MCF 10A (cell line): ENCODE data around the gene ADI1. TPM values are rescaled to one million over a fixed set of nuclear protein-coding genes. Genes with fewer than 3 reads are reported as not detected.
"Not testable (repeated sequence)": the region's sequence is repeated elsewhere in the genome, so short reads cannot be mapped to it uniquely, and the experiment has no call there.

ENCODE experiments used
- BruUV-seq: library from RNA; stranded (reverse); fragments of 400-500 nt; replicated peaks from 2 replicates; lab custom pipeline; 2021; lab: Mats Ljungman, UMichigan
- CTCF ChIA-PET: fragments of 300-600 bp; sonication (Branson Sonifier 250); formaldehyde crosslinking; extraction: SDS; loops from one replicate; lab custom pipeline; 2021; ENCODE audit warnings: antibody characterized with exemption, inconsistent platforms; lab: Yijun Ruan, JAX
- POLR2A ChIA-PET: fragments of 300-600, 350-650 bp; sonication (Branson Sonifier 250); formaldehyde crosslinking; extraction: SDS; loops from one replicate; lab custom pipeline; 2020; ENCODE audit warnings: antibody characterized with exemption, inconsistent platforms; lab: Yijun Ruan, JAX
- DNase-seq: peaks from one replicate; pipeline ENCODE4 v3.0.0-alpha.2; 2018; ENCODE audit not compliant: unreplicated experiment
- H3K27ac Mint-ChIP-seq: one replicate; pipeline ENCODE4 v1.8.0; 2022; ENCODE audit warnings: mild to moderate bottlenecking, low read depth, mixed read lengths; ENCODE audit not compliant: unreplicated experiment
- H3K27me3 Mint-ChIP-seq: one replicate; pipeline ENCODE4 v1.8.0; 2022; ENCODE audit warnings: mixed read lengths; ENCODE audit not compliant: insufficient read depth, unreplicated experiment
- H3K36me3 Mint-ChIP-seq: one replicate; pipeline ENCODE4 v1.8.0; 2022; ENCODE audit warnings: mild to moderate bottlenecking, moderate library complexity, mixed read lengths; ENCODE audit not compliant: insufficient read depth, unreplicated experiment
- H3K4me1 Mint-ChIP-seq: one replicate; pipeline ENCODE4 v1.8.0; 2022; ENCODE audit warnings: mixed read lengths; ENCODE audit not compliant: insufficient read depth, unreplicated experiment
- H3K4me3 Mint-ChIP-seq: one replicate; pipeline ENCODE4 v1.8.0; 2022; ENCODE audit warnings: mild to moderate bottlenecking, moderate library complexity, mixed read lengths; ENCODE audit not compliant: unreplicated experiment
- H3K9me3 Mint-ChIP-seq: one replicate; pipeline ENCODE4 v1.8.0; 2022; ENCODE audit warnings: mixed read lengths; ENCODE audit not compliant: unreplicated experiment
- CTCF ChIP-seq: fragments of 200-600 bp; IDR thresholded peaks from one replicate; pipeline ENCODE4 v1.8.0; 2022; ENCODE audit warnings: antibody characterized with exemption, mild to moderate bottlenecking; ENCODE audit not compliant: unreplicated experiment
- intact Hi-C: fragments of 100-400 bp; cut with micrococcal nuclease; formaldehyde crosslinking; loops from 2 replicates; pipeline ENCODE4 v1.14.1; 2022
- total RNA-seq: library from RNA; stranded (reverse); gene quantifications from 2 replicates; pipeline ENCODE4 v1.2.3, GENCODE V29; 2022

ADI1 gene
- total RNA-seq, 1 experiment from 2014 or later = 61.9 TPM

DNA sequence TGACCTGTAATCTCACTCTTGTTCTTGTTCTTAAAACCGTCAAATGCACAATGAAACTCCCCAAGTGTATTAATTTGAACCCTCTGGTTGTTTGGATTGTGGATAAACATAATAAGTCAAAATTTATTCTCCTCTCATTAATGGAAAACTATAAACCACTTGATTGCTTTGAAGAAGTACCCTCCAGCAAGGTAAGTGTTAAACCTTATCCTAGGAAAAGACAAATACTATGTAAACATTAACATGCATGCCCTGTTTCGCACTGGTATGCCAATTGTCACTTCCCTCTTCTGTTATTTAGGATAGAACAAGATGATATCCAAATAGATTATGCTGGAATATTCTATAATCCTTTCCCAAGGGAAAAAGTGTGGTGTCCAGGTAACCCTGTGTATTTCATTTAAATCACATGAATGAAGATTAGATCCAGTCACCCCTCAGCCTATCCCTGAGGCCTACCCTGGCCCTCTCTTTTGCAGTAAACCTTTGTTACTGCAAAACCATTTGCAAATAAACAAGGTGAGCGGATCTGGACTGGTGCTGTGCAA is 1.3 kb downstream of the ADI1 start:
- Mint-ChIP-seq H3K36me3 (peaks cover 32% of the 10 kb centered on the region), H3K4me1 (peaks cover 26% of the 10 kb centered on the region), H3K27me3 (no peaks in the 10 kb centered on the region), H3K4me3 (peak overlapping the region; percentile 78), H3K9me3 (no peaks in the 10 kb centered on the region), H3K27ac (no peak overlapping the region)
- POLR2A ChIA-PET = interaction anchor here (0.6 to 3.6 kb wide), 15 partner anchors 8 to 751 kb away, joined by 3 to 26 read pairs (median 5); partner anchors contain the start of genes EIPR1, RNASEH1 and TRAPPC12
- no peak for TF ChIP-seq CTCF
- DNase-seq = no peak
- CTCF ChIA-PET = interaction anchor here (0.7 to 1.6 kb wide), 4 partner anchors 11 to 94 kb away, joined by 3 read pairs; no protein-coding TSS in a partner anchor
- BruUV-seq = no TSS peak
- intact Hi-C loops = loop anchor here (2.0 kb wide), 1 partner anchor 41 kb away; the partner anchor contains the start of gene RNASEH1

DNA sequence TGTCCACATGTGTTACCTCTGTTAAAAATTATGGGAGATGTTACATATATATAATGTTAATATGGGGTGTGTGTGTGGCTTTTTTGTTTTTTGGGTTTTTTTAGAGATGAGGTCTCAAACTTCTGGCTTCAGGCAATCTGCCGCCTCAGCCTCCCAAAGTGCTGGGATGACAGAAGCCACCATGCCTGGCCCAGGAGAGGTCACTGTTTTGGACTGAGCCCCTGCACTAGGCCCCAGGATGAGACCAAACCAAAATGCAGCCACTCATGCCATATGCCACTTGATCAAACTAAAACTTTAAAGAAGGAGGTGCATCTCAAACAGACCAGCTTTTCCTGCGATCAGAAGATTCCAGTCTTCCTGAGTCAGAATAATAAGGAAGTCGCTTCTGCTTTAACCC is 2.5 kb downstream of the ADI1 start:
- no TSS peak for BruUV-seq
- ChIA-PET POLR2A (interaction anchor here (0.6 to 3.6 kb wide), 7 partner anchors 10 to 143 kb away, joined by 3 to 26 read pairs (median 4); partner anchors contain the start of gene RNASEH1), CTCF (interaction anchor here (0.6 to 1.5 kb wide), 5 partner anchors 9 to 92 kb away, joined by 3 read pairs; no protein-coding TSS in a partner anchor)
- H3K27ac Mint-ChIP-seq = no peak overlapping the region
- no peak for DNase-seq
- H3K9me3 Mint-ChIP-seq = no peaks in the 10 kb centered on the region
- H3K36me3 Mint-ChIP-seq = peaks cover 43% of the 10 kb centered on the region
- peaks cover 26% of the 10 kb centered on the region for H3K4me1 Mint-ChIP-seq
- TF ChIP-seq CTCF = no peak
- no peak overlapping the region for H3K4me3 Mint-ChIP-seq
- intact Hi-C loops = no loop called here
- H3K27me3 Mint-ChIP-seq = no peaks in the 10 kb centered on the region

DNA sequence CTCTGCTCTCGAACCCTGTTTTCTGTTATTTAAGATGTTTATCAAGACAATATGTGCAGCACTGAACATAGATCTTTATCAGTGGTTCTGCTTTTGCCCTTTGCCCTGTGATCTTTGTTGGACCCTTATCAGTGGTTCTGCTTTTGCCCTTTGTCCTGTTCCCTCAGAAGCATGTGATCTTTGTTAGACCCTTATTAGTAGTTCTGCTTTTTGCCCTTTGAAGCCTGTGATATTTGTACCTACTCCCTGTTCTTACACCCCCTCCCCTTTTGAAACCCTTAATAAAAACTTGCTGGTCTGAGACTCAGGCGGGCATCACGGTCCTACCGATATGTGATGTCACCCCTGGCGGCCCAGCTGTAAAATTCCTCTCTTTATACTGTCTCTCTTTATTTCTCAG is 3.9 kb downstream of the ADI1 start:
- POLR2A ChIA-PET, H3K9me3 Mint-ChIP-seq, CTCF ChIA-PET, H3K4me3 Mint-ChIP-seq, H3K27me3 Mint-ChIP-seq, DNase-seq, BruUV-seq, H3K27ac Mint-ChIP-seq, intact Hi-C loops: not testable (repeated sequence)
- Mint-ChIP-seq H3K36me3 (peaks cover 57% of the 10 kb centered on the region), H3K4me1 (peaks cover 19% of the 10 kb centered on the region)

DNA sequence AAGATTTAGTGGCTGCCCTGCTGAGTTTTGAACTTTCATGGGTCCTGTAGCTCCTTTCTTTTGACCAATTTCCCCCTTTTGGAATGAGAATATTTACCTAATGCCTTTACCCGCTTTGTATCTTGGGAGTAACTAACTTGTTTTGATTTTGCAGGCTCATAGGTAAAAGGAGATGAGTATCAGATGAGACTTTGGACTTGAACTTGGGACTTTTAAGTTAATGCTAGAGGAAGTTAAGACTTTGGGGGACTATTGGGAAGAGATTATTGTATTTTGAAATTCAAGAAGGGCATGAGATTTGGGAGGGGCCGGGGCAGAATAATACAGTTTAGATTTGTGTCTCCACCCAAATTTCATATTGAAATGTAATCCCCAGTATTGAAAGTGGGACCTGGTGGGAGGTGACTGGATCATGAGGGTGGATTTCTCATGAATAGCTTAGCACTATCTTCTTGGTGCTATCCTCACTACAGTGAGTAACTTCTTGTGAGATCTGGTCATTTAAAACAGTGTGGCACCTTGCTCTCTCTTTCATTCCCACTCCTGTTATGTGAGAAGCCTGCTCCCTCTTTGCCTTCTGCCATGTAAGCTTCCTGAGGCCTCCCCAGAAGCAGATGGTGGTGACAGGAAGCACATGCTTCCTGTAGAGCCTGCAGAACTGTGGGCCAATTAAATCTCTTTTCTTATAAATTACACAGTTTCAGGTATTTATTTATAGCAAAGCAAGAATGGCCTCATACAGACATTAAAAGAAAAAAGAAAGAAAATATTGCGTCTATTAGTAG is 6.1 kb downstream of the ADI1 start:
- CTCF ChIA-PET = no interaction called here
- intact Hi-C loops = no loop called here
- Mint-ChIP-seq H3K27me3 (no peaks in the 10 kb centered on the region), H3K27ac (no peak overlapping the region), H3K36me3 (peaks cover 80% of the 10 kb centered on the region), H3K4me1 (peaks cover 11% of the 10 kb centered on the region), H3K9me3 (no peaks in the 10 kb centered on the region), H3K4me3 (no peak overlapping the region)
- no peak for TF ChIP-seq CTCF
- no peak for DNase-seq
- no TSS peak for BruUV-seq
- POLR2A ChIA-PET = no interaction called here
